ENCODE measurements around the gene PRDM13.
A peak's percentile ranks its signal among the peaks of the same experiment; 100 is the strongest.
"Not testable (repeated sequence)": the region's sequence is repeated elsewhere in the genome, so short reads cannot be mapped to it uniquely, and the experiment has no call there.

The PRDM13 gene

DNA sequence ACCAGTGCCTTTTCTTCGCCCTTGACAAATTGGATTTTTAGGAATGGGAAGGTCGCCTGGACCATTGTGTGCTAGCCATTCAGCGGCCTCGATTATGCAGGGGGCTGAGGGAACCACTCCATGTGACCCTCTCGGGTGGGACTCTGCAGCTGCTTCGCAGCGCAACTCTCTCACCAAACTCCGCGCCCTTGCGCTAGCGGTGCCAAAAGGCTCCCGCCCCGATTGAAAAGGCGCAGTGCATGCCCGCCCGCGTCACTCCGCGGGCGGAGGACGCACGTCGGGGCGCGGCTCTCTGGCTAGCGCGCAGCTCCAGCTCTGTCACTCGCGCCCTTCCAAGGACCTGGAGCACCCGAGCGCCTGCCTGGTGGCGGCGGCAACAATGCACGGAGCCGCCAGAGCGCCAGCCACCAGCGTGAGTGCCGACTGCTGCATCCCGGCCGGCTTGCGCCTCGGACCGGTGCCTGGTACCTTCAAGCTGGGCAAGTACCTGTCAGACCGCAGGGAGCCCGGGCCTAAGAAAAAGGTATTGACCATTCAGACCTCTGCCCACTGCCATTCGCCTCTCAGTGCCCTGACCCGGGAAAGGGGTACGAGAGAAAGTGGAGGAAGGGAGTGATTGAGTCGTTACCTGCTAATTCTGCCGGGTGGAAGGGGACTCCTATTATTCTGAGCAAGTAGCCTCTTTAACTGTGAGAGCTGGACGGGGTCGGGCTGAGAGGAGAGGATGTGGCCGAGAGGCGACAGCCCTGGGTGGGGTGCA is at the start of gene PRDM13:
Gene PRDM13, plus strand, starts transcription at position 178 of the 760 bp plus-strand sequence. Its CDS starts 202 bp downstream, at position 380.
- DNase-seq (ENCODE audit: low read depth) = no peak

DNA sequence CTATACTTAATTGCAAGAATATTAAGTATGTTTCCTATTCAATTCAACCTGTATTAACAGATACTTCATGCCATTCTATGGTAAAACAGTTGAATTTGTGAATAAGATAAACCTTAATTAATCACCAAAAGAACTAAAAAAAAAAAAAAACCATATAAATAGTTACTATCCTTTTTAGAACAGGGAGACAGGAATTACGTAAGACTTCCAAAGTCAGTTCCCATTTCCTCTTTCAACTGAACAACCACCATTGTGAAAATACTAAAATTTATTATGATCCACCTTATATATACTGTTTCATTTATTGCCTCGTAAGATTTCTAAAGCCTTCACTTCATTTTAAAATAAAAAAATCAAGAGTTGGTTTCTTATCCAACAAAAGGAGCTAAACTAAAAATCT is 47.6 kb upstream of the PRDM13 start:
- DNase-seq (ENCODE audit: low read depth) = no peak

DNA sequence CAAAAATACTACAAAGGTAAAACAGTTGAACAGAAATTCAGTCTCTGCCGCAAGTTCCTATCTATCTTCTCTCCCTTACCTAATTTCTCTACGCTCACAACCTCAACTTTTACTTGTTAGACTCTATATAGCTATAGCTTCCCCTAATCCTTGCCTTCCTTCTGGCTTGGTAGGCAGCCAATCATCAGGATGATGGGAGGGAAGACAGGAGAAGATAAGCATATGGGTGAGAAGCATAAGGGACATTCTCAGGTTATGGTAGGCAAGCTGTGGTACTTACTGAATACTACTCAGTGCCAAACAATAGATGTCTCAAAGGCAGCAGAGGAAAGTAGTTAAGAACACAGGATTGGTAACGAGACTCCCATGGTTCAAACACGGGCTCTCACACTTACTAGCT is 46.0 kb upstream of the PRDM13 start:
- no peak for DNase-seq (ENCODE audit: low read depth)

DNA sequence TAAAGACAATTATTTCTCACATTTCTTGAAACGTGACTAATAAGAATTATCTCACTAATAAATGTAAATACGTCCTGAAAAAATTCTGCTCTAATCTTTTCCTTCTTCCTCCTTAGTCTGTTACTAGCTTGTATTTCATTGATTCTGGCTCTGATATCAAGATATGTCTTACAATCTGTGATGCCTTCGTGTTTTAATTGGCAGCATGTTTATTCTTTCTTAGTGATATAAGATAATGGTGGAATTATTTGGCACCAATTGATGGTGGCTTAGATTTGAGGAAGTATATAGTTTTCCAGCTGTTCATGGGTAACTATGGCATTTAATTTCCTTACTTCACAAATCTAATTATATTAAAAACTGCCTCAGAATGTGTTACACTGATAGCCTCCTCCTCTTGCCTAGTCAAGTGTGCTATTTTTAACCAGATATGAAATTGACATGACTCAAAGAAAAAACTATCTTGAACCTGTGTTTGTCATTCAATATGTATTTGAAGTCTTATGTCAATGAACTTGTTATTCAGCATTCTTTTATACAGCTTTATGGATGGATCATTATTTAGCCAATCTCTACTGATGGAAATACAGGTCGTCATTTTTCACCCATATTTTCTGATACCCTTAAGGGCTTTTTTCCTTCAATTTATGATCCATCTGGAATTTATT is 43.4 kb upstream of the PRDM13 start:
- DNase-seq (ENCODE audit: low read depth) = no peak

DNA sequence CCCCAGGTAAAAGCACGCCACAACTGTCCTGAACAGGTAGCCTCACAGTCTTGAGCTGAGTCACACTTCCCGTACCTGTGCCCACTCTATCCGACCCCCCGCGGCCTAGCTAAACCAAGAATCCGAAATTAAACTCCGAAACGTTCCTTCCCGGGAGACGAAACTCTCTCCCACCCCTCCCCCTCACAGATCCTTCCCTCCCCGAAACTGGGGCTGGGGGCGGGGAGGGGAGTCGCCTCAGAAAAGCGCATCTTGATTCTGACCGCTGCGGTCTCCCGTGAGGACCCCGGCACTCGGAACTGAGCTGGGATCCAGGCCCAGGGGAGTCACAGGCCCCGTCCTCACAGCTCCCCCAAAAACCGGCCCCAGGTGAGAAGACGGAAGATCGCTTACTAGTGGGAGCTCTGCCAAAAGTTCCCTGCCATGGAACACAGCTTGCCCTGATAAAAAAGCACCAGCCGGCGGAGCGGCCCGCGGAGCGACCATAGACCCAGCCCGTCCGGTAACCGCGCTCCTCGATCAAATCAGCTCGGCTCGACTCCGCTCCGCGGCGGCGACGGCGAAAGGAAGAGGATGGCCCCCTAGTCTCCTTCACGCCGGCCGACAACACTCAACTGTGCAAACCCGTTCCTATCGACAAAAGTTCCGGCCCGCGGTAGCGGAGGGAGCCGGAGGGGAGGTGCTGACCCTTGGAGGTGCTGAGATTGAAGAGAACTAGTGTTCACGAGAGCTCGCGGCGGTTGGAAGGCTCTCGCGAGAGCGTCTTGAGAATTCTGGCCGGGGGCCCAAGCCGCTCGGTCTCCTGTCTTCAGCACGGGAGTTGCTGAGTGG is 38.3 kb upstream of the PRDM13 start, which contains the start of gene CCNC:
Gene CCNC, minus strand, starts transcription at position 558 of the 831 bp plus-strand sequence. Its CDS starts 133 bp downstream, at position 425.
- DNase-seq (ENCODE audit: low read depth) = peak; percentile 97

DNA sequence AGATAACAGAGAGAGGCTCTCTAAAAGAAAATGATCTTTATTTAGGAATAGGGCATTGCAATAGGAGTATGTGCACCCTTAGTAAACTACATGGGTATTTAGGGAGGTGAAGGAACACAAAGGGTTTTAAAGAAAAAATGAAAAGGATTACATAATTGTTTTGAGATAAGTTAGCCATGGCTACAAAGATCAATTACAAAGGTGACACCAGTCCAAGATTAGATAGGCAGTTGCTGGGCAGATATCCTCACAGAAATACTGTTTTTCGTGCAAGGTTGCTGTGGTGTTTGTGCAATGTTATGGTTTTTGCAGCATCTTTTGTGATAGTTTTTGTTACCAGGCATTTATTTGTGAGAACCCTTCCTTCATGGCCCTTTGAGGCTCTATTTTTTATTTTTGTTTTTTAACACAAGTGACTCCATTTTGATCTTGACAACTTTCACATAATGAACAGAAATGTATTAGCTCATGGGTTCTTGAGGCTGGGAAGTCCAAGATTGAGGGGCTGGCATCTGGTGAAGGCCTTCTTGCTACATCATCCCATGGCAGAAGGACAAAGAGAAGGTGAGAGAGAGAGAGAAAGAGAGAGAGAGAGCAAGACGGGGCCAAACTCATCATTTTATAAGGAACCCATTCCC is 32.5 kb upstream of the PRDM13 start:
- no peak for DNase-seq (ENCODE audit: low read depth)

DNA sequence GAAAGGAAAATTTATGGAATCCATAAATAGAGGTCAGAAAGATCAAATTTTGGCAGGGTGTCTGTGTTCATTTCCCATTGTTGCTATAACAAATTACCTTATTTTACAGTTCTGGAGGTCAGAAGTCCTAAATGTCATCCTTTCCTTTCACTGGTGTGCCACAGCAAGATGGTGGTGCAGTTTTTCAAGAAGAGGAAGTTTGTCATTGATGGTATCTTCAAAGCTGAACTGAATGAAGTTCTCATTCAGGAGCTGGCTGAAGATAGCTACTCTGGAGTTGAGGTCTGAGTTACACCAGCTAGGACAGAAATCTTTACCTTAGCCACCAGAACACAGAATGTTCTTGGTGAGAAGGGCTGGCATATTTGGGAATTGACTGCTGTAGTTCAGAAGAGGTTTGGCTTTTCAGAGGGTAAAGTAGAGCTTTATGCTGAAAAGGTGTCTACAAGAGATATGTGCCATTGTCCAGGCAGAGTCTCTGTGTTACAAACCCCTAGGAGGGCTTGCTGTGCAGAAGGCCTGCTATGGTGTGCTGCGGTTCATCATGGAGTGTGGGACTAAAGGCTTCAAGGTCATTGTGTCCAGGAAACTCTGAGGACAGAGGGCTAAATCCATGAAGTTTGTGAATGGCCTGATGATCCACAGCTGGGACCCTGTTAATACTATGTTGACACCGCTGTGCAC is 30.9 kb upstream of the PRDM13 start:
- DNase-seq (ENCODE audit: low read depth) = no peak

DNA sequence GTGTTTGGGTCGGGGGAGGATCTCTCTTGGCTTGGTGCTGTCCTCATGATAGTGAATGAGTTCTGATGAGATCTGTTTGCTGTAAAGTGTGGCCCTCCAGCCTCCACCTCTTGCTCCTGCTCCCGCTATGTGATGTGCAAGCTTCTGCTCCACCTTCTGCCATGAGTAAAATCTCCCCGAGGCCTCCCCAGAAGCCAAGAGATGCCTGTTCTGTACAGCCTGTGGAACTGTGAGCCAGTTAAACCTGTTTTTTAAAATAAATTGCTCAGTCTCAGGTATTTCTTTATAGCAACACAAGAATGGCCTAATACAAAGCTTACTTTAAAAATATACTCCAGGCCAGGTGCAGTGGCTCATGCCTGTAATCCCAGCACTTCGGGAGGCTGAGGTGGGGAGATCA is 26.9 kb upstream of the PRDM13 start:
- DNase-seq (ENCODE audit: low read depth) = no peak

DNA sequence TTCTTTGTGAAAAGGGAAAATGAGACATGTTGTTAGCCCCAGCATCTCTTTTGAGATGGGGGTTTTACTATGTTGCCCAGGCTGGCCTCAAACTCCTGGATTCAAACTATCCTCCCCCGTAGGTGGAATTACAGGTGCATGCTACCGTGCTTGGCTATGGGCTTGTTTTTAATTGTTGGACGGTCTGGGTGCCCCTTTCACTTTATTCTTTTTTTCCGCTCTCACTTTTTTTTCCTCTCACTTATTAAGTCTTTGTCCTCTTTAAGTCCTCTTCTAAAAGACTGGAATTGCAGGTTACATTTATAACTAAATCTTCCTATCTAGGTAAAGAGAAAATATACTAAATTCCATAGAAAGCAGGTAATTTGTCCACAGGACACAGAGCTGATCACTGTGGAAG is 18.8 kb upstream of the PRDM13 start:
- DNase-seq (ENCODE audit: low read depth) = no peak

DNA sequence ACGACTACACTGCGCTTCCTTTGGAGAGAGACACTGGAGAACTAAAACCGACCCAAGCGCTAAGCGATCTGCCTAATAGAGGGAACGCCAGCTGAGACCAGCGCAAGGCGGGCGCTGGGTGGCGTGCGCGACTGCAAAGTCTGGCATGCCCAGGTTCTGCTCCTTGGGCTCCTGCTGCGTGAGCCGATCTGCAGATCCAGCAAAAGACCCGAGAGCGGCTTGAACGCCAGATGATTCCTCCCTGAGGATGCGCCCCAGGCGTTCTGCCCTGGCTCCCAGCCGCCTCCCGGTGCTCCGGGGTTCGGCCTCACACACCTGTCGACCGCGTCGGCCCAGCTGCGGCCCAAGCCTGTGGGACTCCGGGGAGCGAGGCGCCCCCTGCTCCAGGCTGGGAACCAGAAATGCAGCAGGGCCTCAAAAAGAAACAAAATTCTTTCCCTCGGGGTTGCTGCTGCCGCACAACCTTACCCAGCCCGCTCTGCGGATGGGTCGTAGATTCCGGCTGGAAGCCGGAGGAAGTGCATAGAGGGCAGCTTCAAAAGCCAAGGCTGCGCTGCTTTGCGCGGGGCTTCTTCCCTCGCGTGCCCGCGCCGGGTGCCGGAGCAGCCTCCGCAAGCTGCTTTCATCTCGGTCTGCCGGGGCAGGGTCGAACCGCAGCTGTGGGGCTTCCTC is 17.9 kb upstream of the PRDM13 start:
- peak; percentile 64 for DNase-seq (ENCODE audit: low read depth)

DNA sequence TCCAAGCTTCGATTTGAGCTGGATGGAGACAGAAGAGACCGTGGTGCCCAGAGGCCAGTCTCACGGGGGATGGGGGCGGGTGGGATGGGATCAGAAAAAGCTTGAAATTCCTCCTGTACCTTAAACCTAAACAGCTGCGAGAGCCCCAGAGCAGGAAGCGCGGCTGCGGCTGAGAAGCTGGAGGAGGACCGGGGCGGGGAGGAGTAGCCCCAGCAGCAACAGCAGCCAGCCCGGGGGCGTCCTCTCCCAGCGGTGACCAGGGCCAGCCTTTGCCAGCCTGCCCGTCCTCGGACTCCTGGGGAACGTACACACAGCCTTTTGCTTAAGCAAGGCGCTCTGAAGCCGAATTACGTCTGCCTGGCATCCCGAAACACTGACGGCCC is 17.4 kb upstream of the PRDM13 start:
- DNase-seq (ENCODE audit: low read depth) = no peak

DNA sequence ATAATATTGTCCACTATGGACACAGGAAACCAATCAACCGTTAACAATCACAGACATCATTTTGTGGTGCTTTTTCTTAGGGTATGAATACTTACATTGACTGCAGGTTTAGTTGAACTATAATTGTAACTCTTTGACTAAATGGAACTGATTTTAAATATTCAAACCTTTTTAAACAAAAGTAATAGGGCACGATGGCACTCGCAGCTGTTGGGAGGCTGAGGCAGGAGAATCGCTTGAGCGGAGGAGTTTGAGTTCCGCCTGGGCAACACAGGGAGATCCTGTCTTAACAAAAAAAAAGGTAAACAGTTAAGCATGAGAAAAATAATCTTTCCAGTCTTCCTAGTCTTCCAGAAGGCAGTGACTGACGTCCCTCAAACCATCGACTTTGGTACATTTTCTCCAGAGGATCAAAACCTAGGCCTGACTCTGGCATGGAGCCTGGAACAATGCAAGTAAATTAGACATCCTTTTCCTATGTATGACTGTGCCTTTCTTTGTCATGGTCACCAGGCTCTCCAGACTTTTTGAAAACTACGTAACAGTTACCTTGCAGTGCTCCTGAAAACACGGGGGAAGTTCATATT is 16.6 kb upstream of the PRDM13 start:
- no peak for DNase-seq (ENCODE audit: low read depth)

DNA sequence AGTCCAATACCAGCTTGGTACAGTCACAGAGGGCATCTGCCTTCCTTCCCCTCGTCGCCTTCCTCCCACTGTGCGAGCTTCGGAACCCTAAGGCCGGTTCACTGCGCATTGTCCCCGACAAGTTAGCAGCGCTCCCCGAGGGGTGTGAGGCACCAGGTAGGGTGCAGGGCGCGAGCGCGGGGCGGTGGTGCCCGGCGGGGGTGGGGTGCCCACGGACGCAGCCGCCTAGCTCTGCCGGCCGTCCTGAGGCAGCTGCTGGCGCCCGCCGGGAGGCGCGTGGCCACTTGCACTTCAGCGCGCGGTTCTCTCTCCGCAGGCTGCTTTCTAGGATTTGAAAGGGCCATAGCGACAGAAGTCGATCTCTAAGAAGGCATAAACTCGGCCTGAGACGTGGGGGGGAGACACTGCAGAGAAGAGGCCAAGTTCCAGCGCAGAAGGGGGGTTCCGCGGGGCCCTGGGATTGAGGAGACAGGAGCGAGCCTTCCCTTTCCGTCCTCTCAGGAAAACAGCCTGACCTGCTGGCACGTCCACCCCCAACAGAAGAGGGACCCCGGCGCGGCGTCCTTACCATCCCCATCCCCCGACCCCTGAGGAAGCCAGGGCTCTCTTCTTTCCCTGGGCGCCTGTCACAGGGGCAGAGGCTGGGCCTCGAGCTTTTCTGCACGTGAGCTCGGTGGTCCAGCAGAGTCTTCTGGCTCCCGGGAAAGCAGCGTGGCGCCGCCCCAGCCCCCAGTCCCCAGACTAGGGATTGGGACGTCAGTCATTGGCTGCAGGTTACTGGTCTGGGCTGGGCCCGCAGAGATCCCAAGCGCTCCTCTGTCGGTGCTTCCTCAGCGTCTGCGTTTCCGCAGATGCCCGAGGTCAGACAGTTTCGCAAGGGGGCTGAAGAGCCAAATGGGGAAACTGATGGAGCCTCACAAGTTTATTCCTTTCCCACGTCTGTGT is 15.6 kb upstream of the PRDM13 start:
- no peak for DNase-seq (ENCODE audit: low read depth)

DNA sequence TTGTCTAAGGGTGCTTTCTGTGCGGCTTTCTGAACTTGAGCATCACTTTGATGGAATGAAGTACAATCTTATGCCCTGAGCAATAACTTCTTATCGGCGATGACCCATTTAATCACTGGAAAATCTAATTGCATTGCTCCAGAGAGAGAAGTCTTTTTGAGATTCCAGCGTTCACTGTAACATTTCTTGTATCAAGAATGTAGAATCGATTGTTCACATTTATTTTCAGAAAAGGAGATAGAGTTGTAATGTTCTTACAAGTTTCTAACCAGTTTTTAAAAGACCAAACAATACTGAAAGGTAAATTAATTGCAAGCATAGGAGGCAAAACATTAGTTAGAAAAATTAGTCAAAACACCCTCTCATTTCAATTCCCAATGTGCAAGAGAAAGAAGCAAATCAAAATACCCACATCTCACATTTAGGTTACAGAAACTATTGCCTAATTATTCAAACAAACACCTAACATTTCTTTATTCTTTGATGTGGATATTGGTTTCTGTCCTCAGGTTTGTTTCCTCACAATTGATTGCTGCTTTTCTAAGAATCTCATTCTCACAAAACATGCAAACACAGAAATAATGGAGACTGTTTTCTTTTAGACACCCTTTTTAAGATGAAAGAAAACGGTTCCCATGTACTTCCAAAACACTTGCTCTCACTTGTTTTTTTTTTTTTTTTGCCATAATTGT is 14.8 kb upstream of the PRDM13 start:
- no peak for DNase-seq (ENCODE audit: low read depth)

DNA sequence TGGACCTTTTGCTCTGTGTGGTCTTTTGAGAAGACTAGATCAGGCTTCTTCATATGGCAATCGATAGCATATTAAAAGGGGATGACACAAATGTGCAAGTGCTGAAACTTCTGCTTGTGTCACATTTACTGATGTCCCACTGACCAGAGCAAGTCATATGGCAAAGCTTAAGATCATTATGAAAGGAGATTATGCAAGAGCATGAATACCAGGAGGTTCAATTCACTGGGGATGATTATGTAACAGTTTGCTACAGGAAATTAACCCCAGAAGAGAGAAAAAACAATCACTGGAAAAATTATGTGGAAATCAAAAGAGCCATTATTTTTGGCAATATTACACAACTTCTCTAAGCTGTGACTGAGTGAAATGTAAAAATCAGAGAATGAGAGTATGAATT is 13.7 kb upstream of the PRDM13 start:
- peak; percentile 76 for DNase-seq (ENCODE audit: low read depth)

DNA sequence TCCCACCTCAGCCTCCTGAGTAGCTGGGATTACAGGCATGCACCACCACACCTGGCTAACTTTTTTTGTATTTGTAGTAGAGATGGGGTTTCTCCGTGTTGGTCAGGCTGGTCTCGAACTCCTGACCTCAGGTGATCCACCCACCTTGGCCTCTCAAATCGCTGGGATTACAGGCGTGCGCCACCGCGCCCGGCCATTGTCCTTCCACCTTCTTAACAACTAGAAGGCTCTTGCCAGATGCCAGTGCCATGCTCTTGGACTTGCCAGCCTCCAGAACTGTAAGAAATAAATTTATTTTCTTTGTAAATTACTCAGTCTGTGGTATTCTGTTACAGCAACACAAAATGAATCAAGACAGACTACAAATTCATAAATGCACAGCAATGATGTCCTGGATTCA is 11.9 kb upstream of the PRDM13 start:
- DNase-seq (ENCODE audit: low read depth) = not testable (repeated sequence)

DNA sequence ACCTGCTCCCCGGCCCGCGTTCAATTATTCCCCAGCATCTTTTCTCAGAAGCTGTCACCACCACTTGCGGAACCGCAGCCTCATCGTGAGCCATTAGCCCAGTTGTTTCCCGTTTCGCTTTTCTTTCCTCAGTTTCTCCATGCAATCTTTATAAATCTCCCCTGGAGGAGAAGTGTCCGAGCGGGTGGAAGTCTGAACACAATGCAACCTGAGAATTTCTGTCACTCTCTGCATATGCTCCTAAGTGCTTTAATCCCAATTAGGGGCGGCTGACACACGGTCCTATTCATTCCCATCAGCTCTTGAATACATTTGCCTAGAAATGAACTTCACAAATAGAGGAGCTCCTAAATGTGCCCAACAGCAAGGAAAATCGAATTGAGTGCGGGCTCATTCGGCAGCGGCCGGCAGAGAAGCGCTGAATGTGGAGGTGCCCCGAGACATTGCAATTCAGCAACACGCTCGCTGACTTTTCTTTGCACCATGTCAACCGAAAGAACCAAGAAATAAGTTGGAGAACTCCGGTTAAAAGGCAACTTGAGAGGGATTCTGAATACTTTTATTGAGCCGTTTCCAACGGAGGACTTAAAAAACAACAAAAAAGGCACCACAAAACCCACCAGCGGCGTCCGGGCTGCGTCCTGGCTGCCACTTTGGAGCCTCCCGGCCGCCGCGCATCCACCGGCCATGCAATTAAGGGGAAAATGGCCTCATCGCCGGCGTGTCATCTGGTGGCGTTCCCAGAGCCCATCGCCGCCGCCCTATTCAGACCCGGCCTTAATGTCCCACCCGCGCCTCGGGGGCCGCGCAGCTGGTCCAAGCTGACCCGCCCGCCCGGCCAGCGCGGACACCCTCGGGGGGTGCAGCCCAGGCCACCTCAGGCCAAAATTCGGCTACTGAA is 3.9 kb upstream of the PRDM13 start:
- no peak for DNase-seq (ENCODE audit: low read depth)
